ENCODE data around the gene BTBD1. TPM values are rescaled to one million over a fixed set of nuclear protein-coding genes. Genes with fewer than 3 reads are reported as not detected.
"Not testable (repeated sequence)": the region's sequence is repeated elsewhere in the genome, so short reads cannot be mapped to it uniquely, and the experiment has no call there.

The BTBD1 gene
- total RNA-seq, 4 donors from 2014 or later: 229 to 408 (median 342) TPM

- TF ChIP-seq CTCF (IDR thresholded peaks at IDR 0.05 in 4 of 5, conservative IDR thresholded peaks at IDR 0.05 in 1 of 5): no peak
- TF ChIP-seq POLR2A (IDR thresholded peaks at IDR 0.05): no peak
- peaks cover 0 to under 1% (median 0%) of the 10 kb centered on the region in 3 donors for H3K9me3 ChIP-seq
- H3K4me3 ChIP-seq: no peak overlapping the region
- H3K4me1 ChIP-seq: peaks cover 15 to 25% of the 10 kb centered on the region in 2 donors
- no peaks in the 10 kb centered on the region for H3K36me3 ChIP-seq
- DNase-seq (no peak), ATAC-seq (no peak)
- no peaks in the 10 kb centered on the region for H3K27me3 ChIP-seq
- H3K27ac ChIP-seq: peak overlapping the region; percentile 78 to 91 (median 81)
- intact Hi-C loops (cut with DNase I; ENCODE audit: low total_unique reads) (no loop called here), in situ Hi-C loops (cut with MboI; ENCODE audit: low sequenced_read_pairs in 4 of 4) (no loop called here)
Observed at GRCh38 chr15:83078712-83079111, 11.7 kb upstream of the BTBD1 start.

- Histone ChIP-seq H3K9me3 (peaks cover 0 to 7% (median 2%) of the 10 kb centered on the region in 3 donors), H3K27me3 (no peaks in the 10 kb centered on the region), H3K4me1 (peaks cover 15 to 18% of the 10 kb centered on the region in 2 donors), H3K27ac (peak overlapping the region; percentile 78 to 91 (median 81)), H3K36me3 (no peaks in the 10 kb centered on the region), H3K4me3 (peak overlapping the region in 3 of 4 donors; percentile 15 to 23 (median 20))
- in situ Hi-C loops (cut with MboI; ENCODE audit: low sequenced_read_pairs in 4 of 4) (no loop called here), intact Hi-C loops (cut with DNase I; ENCODE audit: low total_unique reads) (no loop called here)
- TF ChIP-seq CTCF (IDR thresholded peaks at IDR 0.05 in 4 of 5, conservative IDR thresholded peaks at IDR 0.05 in 1 of 5) (no peak), POLR2A (IDR thresholded peaks at IDR 0.05) (no peak)
- DNase-seq: no peak
- ATAC-seq: peak; percentile 96
Observed at GRCh38 chr15:83077491-83078230, 10.6 kb upstream of the BTBD1 start.

GRCh38 chr15:83069211-83069642 is 2.2 kb upstream of the BTBD1 start:
- intact Hi-C loops (cut with DNase I; ENCODE audit: low total_unique reads): loop anchor here (5.0 kb wide), 1 partner anchor 262 kb away; the partner anchor contains the start of genes FSD2 and WHAMM
- H3K4me1 ChIP-seq: peaks cover 10 to 18% of the 10 kb centered on the region in 2 donors
- in situ Hi-C loops (cut with MboI; ENCODE audit: low sequenced_read_pairs in 4 of 4): not testable (repeated sequence)

GRCh38 chr15:83068054-83068453 is 1.0 kb upstream of the BTBD1 start:
- in situ Hi-C loops (cut with MboI; ENCODE audit: low sequenced_read_pairs in 4 of 4): no loop called here
- intact Hi-C loops (cut with DNase I; ENCODE audit: low total_unique reads): loop anchor here (5.0 kb wide), 1 partner anchor 261 kb away; the partner anchor contains the start of genes FSD2 and WHAMM
- Histone ChIP-seq H3K27me3 (no peaks in the 10 kb centered on the region), H3K9me3 (no peaks in the 10 kb centered on the region), H3K27ac (peak overlapping the region; percentile 87 to 98 (median 96)), H3K4me1 (peaks cover 22 to 29% of the 10 kb centered on the region in 2 donors), H3K4me3 (no peak overlapping the region), H3K36me3 (no peaks in the 10 kb centered on the region)
- no peak for ATAC-seq
- TF ChIP-seq POLR2A (IDR thresholded peaks at IDR 0.05) (no peak), CTCF (IDR thresholded peaks at IDR 0.05 in 4 of 5, conservative IDR thresholded peaks at IDR 0.05 in 1 of 5) (no peak)
- no peak for DNase-seq

More at GRCh38 chr15:83069211-83069642, 2.2 kb upstream of the BTBD1 start:
- H3K4me3 ChIP-seq, ATAC-seq, DNase-seq, H3K9me3 ChIP-seq, H3K36me3 ChIP-seq, H3K27ac ChIP-seq, H3K27me3 ChIP-seq: not testable (repeated sequence)

- TF ChIP-seq POLR2A (IDR thresholded peaks at IDR 0.05) (no peak), CTCF (IDR thresholded peaks at IDR 0.05 in 4 of 5, conservative IDR thresholded peaks at IDR 0.05 in 1 of 5) (no peak)
- Histone ChIP-seq H3K4me1 (peaks cover 27 to 34% of the 10 kb centered on the region in 2 donors), H3K9me3 (no peaks in the 10 kb centered on the region), H3K27ac (peak overlapping the region; percentile 87 to 98 (median 96)), H3K27me3 (no peaks in the 10 kb centered on the region), H3K4me3 (peak overlapping the region; percentile 78 to 84 (median 80)), H3K36me3 (no peaks in the 10 kb centered on the region)
- in situ Hi-C loops (cut with MboI; ENCODE audit: low sequenced_read_pairs in 4 of 4) (no loop called here), intact Hi-C loops (cut with DNase I; ENCODE audit: low total_unique reads) (loop anchor here (5.0 kb wide), 1 partner anchor 260 kb away; the partner anchor contains the start of genes FSD2 and WHAMM)
- ATAC-seq (no peak), DNase-seq (no peak)
Observed at GRCh38 chr15:83067638-83067962, 548 bp upstream of the BTBD1 start.
